ENCODE data around the gene ADAMTSL1. TPM values are rescaled to one million over a fixed set of nuclear protein-coding genes. Genes with fewer than 3 reads are reported as not detected.

Gene ADAMTSL1
- total RNA-seq, 1 experiment from 2014 or later: not detected

DNA sequence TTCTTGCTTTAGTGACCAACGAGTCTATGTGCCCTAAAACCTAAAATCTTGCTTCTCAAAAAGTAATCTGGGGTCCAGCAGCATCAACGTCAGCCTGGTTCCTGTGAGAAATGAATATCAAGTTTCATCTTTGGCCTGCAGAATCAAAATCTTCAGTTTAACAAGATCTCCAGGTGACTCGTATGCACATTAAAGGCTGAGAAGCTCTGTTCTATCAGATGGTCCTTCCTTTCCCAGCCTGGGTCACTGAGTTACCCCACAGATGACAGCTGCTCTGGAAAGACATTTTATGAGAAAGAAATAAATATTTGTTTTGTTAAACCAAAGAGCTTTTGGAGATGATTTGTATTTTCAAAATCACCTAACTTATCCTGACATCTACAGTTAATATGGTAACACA, 75.8 kb downstream of the ADAMTSL1 start:
- H3K4me1 ChIP-seq (ENCODE audit: control insufficient read depth in 1 of 2, insufficient read depth in 2 of 2, low read length in 2 of 2): no peaks in the 10 kb centered on the region
- H3K4me3 ChIP-seq (replicated peaks in 1 of 2; ENCODE audit: low read depth in 1 of 2, low read length in 2 of 2): no peak overlapping the region
- no peaks in the 10 kb centered on the region for H4K20me1 ChIP-seq (ENCODE audit: insufficient read depth)
- H3K9me2 ChIP-seq (ENCODE audit: insufficient read depth): no peaks in the 10 kb centered on the region
- no TSS peak for BruUV-seq (replicated peaks)
- H2AFZ ChIP-seq (ENCODE audit: low read depth, low read length, poor library complexity, severe bottlenecking): no peak overlapping the region
- DNase-seq (ENCODE audit: low read depth, low spot score) (no peak), ATAC-seq (no peak)
- H3K79me2 ChIP-seq (ENCODE audit: insufficient read depth, low read length): no peaks in the 10 kb centered on the region
- RAD21 ChIA-PET (ENCODE audit: low non-redundant PET in 1 of 2, low total read pairs in 2 of 2, uncharacterized antibody in 2 of 2, unreplicated experiment in 2 of 2): no interaction called here
- no peak for TF ChIP-seq FOSL1 (IDR thresholded peaks at IDR 0.05; ENCODE audit: low read depth)
- no peak for TF ChIP-seq RAD21 (IDR thresholded peaks at IDR 0.05; ENCODE audit: low read depth)
- TF ChIP-seq ZNF274 (IDR thresholded peaks at IDR 0.05; ENCODE audit: low read depth, low read length): no peak
- TF ChIP-seq TCF7L2 (IDR thresholded peaks at IDR 0.05; ENCODE audit: borderline replicate concordance, extremely low read depth, insufficient read depth, insufficient read length): no peak
- no peak for TF ChIP-seq CEBPB (IDR thresholded peaks at IDR 0.05; ENCODE audit: low read depth)
- TF ChIP-seq ZFX (IDR thresholded peaks at IDR 0.05): no peak
- no peak for TF ChIP-seq JUND (IDR thresholded peaks at IDR 0.05)
- TF ChIP-seq EZH2 (IDR thresholded peaks at IDR 0.05): no peak
- TF ChIP-seq ELF1 (IDR thresholded peaks at IDR 0.05; ENCODE audit: borderline replicate concordance, low read depth): no peak
- TF ChIP-seq EZH2phosphoT487 (IDR thresholded peaks at IDR 0.05; ENCODE audit: borderline replicate concordance): no peak
- TF ChIP-seq, protein P1, sequence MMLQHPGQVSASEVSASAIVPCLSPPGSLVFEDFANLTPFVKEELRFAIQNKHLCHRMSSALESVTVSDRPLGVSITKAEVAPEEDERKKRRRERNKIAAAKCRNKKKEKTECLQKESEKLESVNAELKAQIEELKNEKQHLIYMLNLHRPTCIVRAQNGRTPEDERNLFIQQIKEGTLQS (IDR thresholded peaks at IDR 0.05): no peak
- TF ChIP-seq, protein P2, sequence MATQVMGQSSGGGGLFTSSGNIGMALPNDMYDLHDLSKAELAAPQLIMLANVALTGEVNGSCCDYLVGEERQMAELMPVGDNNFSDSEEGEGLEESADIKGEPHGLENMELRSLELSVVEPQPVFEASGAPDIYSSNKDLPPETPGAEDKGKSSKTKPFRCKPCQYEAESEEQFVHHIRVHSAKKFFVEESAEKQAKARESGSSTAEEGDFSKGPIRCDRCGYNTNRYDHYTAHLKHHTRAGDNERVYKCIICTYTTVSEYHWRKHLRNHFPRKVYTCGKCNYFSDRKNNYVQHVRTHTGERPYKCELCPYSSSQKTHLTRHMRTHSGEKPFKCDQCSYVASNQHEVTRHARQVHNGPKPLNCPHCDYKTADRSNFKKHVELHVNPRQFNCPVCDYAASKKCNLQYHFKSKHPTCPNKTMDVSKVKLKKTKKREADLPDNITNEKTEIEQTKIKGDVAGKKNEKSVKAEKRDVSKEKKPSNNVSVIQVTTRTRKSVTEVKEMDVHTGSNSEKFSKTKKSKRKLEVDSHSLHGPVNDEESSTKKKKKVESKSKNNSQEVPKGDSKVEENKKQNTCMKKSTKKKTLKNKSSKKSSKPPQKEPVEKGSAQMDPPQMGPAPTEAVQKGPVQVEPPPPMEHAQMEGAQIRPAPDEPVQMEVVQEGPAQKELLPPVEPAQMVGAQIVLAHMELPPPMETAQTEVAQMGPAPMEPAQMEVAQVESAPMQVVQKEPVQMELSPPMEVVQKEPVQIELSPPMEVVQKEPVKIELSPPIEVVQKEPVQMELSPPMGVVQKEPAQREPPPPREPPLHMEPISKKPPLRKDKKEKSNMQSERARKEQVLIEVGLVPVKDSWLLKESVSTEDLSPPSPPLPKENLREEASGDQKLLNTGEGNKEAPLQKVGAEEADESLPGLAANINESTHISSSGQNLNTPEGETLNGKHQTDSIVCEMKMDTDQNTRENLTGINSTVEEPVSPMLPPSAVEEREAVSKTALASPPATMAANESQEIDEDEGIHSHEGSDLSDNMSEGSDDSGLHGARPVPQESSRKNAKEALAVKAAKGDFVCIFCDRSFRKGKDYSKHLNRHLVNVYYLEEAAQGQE (IDR thresholded peaks at IDR 0.05; ENCODE audit: low read depth): no peak
- H3K4me2 ChIP-seq (ENCODE audit: low read length): no peak overlapping the region
- intact Hi-C loops (cut with micrococcal nuclease): no loop called here
- CTCF ChIA-PET: no interaction called here
- POLR2A ChIA-PET: no interaction called here
- H3K27me3 ChIP-seq (ENCODE audit: insufficient read depth, low read length): no peaks in the 10 kb centered on the region; the same call in 1 of the 2 replicates
- H3K9me3 ChIP-seq (ENCODE audit: control insufficient read depth in 1 of 2, insufficient read depth in 1 of 2, low read depth in 1 of 2, low read length in 2 of 2): no peaks in the 10 kb centered on the region
- no peaks in the 10 kb centered on the region for H3K36me3 ChIP-seq (ENCODE audit: control insufficient read depth in 1 of 2, insufficient read depth in 2 of 2, low read length in 2 of 2)
- H3K27ac ChIP-seq (ENCODE audit: low read depth, low read length): no peak overlapping the region
- no peak overlapping the region for H3K9ac ChIP-seq (ENCODE audit: low read length)
